ENCODE results near the gene WASHC2C.
"Not testable (repeated sequence)": the region's sequence is repeated elsewhere in the genome, so short reads cannot be mapped to it uniquely, and the experiment has no call there.

The WASHC2C gene

DNA sequence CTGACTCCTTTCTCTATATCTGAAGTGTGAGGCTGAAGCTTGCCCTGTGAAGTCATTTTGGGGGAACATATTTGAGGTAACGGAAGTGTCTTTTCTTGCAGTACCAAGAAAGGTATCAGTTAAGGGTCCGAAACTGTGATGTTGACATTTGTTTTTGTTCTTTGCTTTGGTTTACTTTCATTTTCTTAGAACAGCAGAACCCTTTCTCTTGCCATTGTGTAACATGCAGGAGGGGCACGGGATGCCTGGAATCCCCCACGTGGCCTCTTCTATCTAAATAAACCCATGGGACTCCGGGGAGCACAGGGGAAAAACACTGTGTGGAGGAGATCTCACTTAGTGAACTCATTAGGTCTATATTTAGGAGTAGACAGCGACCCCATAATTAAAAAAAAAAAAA, 34.6 kb downstream of the WASHC2C start:
- DNase-seq (ENCODE audit: low read depth): not testable (repeated sequence)

DNA sequence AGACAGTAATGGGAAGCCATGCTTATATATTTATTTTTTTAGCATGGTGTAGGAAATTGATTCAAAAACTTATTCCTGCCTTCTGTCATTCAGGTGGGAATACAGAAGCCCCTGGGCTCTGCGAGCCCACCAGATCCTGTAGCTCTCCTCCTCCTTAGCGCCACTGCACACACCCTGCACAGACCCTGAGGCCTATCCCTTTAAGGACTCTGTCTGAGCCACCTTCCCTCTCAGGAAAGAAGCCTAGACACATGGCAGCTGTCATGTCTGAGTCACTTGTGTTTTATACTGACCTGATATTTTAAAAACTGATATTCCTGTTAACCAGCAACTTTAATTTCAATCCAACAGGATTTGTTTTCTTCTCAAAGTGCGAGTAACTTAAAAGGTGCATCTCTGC, 36.0 kb downstream of the WASHC2C start:
- DNase-seq (ENCODE audit: low read depth): not testable (repeated sequence)

DNA sequence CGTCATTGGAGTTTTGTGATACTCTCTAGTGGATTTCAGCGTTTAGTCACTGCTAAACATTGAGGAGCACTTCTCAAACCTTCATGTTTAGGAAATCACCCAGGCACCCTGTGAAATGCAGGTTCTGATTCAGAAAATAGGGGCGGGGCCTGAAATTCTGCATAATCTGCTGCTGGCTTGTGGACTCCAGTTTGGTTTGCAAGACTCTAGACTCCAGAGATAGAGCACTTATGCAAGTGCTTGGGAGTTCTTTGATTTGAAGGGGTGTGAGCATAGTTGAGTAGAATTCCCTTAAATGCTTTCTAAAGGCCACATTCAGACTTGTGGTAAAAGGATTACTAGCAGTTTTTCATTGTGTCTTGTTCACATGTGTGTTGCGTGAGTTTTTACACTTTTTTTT, 41.3 kb downstream of the WASHC2C start:
- not testable (repeated sequence) for DNase-seq (ENCODE audit: low read depth)

DNA sequence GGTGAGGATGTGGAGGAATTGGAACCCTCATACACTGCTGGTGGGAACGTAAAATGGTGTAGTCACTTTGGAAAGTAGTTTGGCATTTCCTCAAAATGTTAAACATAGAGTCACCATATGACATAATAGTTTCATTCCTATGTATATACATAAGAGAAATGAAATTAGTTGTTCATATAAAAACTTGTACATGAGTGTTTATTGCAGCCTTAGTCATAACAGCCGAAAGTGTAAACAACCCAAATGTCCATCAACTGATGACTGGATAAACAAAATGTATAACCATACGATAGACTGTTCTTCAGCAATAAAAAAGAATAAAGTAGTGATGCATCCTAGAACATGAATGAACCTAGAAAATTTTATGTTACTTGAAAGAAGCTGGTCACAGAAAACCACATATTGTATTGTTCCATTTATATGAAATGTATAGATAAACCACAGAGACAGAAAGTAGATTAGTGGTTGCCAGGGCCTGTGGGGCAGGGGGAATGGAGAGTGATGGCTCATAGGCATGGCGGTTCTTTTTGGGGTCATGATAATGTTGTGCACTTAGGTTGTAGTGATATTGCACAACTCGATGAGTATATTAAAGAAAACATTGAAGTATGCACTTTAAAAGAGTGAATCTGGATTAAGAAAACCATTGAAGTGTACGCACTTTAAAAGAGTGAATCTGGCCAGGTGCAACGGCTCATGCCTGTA, 44.8 kb downstream of the WASHC2C start:
- DNase-seq (ENCODE audit: low read depth): not testable (repeated sequence)

DNA sequence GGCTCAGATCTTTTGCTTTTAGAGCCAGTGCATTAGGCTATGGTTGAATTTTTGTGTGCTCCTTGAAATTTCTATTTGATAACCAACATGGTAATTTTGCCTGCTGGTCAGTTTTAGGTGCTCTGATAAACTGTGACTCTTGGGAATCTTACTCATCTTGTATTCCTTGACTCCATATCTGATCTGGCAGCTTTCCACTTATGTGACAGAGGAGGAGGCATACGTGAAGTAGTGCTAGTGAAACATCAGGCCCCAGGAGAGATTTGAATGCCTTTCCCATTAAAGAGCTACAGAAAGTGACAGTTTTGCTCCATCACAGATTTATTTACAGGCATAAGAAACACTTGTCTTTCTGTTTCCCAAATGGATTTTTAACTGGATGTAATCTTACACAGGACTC, 59.2 kb downstream of the WASHC2C start:
- DNase-seq (ENCODE audit: low read depth): not testable (repeated sequence)

DNA sequence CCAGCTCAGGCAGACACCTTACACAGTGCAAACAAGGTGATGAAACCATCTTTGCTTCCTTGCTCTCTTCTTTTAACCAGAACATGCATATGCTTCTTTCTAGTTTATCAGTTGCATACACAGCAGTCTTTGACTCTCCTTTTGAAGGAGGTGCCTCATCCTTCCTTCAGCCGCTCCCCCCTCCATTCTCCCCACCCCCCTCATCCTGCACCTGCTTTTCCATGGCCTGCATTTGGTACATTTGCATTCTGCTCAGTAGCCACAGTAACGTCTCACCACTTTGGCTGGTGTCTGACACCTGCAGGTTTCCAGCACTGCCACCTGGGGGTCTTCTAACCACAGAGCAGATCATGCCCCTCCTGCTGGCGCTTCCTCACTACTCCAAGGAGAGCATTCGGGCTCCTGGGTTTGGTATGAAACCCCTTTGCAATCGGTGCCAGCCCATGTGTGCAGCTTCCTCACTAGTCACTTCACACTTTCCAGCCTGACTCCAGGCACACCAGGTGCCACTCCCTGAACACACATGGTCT, 60.2 kb downstream of the WASHC2C start:
- DNase-seq (ENCODE audit: low read depth): not testable (repeated sequence)

DNA sequence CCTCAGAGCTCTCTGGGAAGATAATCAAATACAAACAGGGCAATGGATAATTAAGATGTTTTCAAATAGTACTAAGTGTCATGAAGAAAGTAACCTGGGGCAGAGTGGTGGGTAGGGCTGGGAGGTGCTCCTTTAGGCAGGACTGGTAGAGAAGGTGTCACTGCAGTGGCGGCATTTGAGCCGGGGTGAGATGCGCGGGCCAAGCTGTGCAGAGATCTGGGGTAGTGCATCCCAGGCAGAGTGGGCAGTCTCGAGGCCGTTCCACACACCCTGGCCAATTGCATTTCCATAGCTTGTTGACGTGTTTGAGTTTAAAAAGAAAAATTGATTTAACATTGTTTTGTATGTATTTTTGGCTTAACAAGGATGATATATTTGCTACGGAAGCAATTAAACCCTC, 62.9 kb downstream of the WASHC2C start:
- DNase-seq (ENCODE audit: low read depth): not testable (repeated sequence)

DNA sequence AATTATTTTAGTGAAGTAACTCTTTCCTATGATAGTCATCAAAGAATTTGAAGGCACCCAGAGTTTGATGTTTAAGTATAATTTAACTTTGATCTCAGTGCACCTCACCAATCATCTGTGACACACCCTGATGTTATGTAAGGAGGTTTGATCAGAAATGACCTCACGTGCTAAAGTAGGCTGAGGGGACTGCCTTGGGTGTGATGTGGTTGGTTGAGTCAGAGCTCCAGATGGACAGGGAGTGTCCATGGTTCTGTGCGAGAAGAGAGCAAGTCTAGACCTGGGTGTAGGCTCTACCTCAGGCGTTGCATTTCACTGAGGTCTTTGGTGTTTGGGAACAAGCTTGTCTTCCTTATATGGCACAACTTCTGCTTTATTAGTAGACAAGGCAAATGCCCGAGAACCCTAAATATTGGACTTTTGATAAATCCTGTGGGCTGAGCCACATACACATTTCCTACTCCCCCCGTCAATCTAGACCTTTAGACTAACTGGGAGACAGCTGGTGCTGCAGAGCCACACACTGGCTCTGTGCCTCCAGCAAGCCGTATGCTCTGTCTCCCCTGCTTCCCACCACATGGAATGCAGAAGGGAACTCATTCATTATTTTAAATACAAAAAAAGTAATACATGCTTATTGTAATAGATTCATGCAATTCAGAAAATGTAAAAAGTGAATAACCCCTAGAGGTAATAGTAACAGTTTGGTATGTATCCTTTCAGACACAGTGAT, 63.8 kb downstream of the WASHC2C start:
- not testable (repeated sequence) for DNase-seq (ENCODE audit: low read depth)

DNA sequence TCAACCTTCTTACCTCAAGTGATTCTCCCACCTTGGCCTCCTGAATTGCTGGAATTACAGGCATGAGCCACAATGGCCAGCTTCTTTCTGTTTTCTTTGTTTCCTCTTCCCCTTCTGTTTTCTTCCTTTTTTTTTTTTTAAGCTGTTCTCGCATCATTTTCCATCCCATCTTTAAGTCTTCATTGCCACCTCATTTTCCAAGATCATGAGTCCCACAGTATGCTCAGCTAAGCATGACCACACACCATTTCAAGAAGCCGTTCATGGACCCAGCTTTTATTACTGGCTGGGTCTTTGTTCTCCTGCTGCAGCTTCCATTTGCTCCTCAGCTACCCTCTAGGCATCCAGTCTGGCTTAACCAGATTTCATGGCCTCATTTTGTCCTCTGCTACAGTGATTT, 67.7 kb downstream of the WASHC2C start:
- DNase-seq (ENCODE audit: low read depth): not testable (repeated sequence)

DNA sequence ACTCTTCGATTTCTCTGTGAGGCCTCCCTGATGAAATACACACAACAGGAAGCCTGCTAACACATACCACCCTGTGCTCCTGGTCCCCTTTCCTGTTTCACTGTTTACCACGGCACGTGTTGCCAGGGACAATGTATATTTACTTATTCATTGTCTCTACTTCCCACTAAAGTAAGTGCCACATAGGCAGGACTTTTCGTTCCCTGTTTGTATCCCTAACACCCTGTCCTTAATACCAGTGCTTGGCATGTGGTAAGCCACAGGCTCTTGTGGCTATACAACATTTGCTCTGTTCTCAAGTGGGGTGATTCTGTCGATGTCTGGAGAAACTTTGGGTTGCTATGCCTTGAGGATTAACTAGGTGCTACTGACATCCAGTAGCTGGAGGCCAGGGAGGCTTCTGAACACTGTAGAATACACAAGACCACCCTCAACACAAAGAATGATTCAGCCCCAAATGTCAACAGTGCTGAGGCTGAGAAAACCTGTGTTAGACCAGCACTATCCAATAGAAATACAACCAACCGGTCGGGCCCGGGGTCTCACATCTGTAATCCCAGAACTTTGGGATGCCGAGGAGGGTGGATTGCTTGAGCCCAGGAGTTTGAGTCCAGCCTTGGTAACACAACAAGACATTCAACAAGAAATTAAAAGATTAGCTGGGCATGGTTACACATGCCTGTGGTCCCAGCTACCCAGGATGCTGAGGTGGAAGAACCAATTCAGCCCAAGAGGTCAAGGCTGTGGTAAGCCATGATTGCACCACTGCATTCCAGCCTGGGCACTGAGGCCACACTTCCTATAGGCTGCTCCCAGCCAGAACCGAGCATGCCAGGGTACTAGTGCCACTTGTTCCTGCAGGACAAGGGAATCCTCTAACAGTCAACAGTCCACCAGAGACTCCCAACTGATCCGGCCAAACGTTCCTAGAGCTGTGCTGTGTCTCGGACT, 76.3 kb downstream of the WASHC2C start:
- not testable (repeated sequence) for DNase-seq (ENCODE audit: low read depth)

DNA sequence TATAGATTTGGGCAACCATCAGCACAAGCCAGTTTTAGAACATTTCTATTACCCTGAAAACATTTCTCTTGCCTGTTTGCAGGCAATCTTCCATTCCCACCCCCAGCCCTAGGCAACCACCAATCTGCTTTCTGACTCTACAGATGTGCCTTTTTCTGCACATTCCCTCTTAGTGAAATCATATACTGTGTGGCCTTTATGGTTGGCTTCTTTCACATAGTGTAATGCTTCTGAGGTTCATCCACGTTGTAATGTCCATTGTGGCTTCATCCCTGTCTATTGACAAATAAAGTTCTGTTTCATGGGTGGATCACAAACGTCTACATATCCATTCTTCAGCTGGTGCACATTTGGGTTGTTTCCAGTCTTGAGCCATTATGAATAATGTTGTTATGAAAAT, 77.9 kb downstream of the WASHC2C start:
- not testable (repeated sequence) for DNase-seq (ENCODE audit: low read depth)

DNA sequence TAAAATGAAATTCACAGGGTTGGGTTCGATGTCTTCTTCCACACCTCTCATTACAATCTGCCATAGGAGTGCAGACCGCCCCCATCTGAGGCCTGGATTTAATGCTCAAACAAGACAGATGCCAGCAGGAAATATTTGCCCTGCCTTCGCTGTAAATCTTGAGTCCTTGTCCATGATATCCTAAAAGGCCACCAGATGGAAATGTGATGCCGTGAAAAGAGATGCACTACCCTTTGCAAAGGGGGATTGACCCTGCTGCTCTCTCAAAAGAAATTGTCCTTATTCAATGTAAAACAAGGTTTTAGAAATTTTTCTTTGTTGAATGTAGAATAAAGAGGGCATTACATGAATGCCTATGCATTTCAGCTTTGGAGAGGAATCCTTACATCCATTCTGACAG, 82.8 kb downstream of the WASHC2C start:
- DNase-seq (ENCODE audit: low read depth): no peak

DNA sequence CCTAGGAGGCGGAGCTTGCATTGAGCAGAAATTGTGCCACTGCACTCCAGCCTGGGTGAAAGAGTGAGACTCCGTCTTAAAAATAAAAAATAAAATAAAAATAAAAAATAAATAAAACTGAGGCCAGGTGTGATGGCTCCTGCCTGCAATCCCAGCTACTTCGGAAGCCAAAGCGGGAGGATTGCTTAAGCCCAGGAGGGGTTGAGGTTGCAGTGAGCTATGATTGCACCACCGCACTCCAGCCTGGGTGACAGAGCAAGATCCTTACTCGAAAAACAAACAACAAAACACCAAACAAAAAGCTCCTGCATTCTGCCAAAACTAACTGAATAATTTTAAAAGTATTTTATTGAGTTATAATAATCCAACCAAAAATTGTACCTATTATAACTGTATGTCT, 84.0 kb downstream of the WASHC2C start:
- no peak for DNase-seq (ENCODE audit: low read depth)

DNA sequence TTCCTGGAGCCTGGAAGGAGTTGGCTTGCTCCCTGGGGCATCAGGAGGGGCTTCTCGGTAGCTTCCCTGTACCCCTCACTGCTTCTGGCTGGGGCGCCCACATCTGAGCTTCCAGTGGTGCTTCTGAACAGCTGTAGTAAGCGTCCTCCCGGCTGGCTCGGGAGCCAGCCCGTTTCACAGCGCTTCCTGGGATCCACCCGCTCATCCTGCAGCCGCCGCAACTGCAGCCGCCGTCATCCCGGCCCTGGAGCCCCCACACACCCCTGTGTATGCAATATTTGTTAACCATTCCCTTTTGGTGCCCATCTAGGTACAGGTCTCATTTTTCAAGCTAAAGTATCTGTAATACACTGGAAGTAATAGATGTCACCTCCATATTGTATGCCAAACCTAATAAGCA, 85.9 kb downstream of the WASHC2C start:
- DNase-seq (ENCODE audit: low read depth): not testable (repeated sequence)

DNA sequence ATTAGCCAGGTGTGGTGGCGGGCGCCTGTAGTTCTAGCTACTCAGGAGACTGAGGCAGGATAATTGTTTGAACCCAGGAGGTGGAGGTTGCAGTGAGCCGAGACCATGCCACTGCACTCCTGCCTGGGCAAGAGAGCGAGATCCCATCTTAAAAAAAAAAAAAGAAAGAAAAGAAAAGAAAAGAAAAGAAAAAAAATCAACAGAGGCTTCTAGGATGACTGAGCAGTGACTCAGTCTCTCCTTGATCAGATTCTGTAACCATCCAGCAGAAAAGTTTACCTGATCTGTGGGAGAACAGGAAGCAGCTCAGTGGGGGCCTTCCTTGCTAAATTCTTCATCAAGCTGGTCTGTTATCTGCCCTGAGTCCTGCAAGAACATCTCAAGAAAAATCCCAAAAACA, 87.1 kb downstream of the WASHC2C start:
- DNase-seq (ENCODE audit: low read depth): not testable (repeated sequence)

DNA sequence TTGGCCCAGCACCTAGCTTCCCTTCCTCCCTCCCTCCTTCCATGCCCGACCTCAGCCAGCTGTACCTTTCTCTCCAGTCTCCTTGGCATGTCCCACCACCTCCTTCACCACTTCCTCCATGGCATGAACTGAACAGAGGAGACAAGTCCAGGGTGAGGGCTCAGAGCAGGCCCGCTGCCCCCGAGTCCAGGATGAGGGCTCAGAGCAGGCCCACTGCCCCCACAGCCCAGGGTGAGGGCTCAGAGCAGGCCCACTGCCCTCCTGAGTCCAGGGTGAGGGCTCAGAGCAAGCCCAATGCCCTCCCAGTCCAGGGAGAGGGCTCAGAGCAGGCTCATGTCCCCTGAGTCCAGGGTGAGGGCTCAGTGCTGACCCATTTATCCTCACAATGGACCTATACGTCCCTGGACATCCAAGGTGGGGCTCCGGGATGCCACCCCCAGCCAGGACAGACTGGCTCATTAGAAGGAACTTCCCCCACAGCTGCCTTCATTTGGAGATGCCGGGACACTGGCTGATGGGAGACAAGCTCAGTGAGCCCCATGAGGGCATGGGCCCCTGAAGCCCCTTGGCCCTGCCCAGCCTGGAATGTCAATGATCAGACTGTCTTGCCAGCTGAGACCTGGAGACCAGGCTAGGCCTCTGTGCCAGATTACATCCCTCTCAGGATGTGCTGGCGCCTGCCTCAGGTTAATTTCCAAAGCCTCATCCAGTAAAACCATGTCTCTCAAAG, 90.2 kb downstream of the WASHC2C start:
- no peak for DNase-seq (ENCODE audit: low read depth)

DNA sequence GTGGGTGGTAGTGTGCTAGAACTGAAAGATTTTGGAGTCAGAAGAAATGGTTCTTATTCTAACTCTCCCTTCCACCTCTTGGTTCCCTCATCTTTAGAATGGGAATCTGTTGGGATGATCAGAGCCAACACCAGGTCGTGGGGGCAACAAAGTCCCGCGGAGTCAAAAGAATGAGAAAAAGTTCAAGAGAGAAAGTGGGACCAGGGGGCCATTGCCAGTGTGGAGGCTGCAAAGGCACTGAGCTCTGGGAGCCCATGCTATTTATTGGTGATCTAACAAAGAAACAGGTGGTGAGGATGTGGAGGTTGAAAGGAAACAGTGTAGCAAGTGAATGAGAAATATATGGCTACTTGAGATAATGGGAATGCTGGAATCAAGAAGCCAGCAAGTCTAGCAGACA, 90.8 kb downstream of the WASHC2C start:
- DNase-seq (ENCODE audit: low read depth): no peak

DNA sequence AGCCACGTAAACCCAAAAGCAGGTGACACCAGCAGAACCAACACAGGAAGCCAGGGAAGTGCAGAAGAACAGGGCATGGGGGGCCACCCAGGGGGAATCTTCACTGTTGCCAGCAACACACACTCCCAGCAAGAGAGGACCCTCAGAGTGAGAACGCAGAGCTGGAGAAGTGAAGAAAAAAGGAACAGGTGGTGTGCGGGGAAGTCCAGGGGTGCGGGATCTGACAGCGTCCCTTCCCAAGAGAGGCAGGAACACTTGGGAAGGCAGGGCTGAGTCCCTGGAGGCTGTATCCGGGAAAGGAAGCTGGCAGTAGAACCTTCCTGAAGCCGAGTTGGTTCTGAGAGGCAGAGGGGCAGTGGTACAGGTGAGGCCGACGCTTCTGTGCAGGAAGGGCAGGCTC, 92.5 kb downstream of the WASHC2C start:
- no peak for DNase-seq (ENCODE audit: low read depth)

DNA sequence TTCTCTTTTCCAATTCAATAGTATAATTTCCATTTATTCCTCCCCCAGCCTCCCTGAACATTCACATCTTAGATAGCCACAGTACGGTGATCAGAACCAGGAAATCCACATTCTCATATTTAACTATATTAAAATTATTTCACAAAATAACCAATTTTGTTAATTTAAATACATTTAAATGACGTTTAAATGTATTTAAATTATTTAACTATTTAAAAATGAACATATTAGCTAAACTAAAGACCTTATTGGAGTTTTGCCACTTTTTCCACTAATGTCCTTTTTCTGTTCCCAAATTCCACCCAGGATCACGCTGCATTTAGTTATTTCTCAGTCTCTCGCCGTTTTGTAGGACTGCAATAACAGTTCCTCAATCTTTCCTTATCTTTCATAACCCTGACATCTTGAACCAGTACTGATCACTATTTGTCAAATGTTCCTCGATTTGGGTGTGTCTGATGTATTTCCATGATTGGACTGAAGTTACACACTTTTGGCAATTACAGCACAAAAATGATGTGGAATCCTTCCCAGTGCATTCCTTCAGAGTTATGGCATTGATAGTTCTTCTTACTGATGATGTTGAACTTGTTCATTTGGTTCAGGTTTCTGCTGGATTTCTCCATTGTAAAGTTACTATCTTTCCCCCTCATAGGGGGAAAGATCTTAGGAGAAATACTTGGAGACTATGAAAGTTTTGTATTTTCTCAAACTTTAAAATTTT, 93.2 kb downstream of the WASHC2C start:
- not testable (repeated sequence) for DNase-seq (ENCODE audit: low read depth)

DNA sequence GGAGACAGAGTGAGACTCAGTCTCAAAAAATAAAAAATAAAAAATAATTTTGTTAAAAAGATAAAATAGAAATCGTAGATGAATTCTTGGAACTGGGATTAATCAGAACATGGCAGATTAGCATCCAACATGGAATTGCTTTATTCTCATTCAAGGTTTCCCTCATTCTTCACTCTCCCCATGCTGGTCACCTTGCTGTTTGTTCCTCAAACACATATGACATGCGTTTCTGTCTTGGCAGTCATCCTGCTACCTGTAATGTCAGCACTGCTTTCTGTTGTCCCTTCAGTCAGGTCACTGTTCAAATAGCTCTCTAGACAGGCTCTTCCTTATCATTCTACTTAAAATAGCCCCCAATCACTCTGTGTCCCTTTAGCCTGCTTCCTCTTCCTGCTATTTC, 95.9 kb downstream of the WASHC2C start:
- not testable (repeated sequence) for DNase-seq (ENCODE audit: low read depth)

All from stromal cell of bone marrow (primary cell).